Body of pancreas (tissue), 4 donors: ENCODE results near the gene REG4.

ENCODE experiments used
- POLR2A ChIP-seq, 3 donors: fragments of 450-650 bp; IDR thresholded peaks; one replicate each; pipeline ENCODE4 v1.6.1; 2016; ENCODE audit warnings: antibody characterized with exemption in 3 of 3, mild to moderate bottlenecking in 2 of 3
- TF ChIP-seq, protein P1 (sequence below), 7 experiments: fragments of 450-650 bp in 4 of 7; fragments of 200-600 bp in 3 of 7; sonication (generic) in 3 of 7; IDR thresholded peaks; one replicate each; pipeline ENCODE4 v1.5.1; 2016 to 2019; ENCODE audit warnings: antibody characterized with exemption in 7 of 7

DNA sequence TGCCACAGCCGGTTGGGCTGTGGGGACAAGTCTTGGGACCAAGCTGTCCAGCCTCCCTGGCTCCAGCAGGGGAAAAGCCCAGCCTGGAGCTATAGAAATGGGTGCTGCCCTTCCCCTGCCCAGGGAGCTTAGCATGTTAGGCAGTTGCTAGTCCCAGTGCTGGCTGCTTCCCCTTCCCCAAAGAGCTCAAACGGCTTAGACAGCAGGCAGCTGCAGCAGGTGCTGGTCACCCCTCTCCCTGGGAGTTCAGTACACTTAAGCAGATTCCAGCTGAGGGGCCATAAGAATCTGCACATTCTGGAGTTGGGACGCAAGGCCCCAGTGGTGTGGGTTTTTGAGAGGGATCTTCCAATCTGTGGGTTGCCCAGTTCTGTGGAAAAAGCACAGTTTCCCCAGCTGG, 11.1 kb upstream of the REG4 start:
- TF ChIP-seq, protein P1, sequence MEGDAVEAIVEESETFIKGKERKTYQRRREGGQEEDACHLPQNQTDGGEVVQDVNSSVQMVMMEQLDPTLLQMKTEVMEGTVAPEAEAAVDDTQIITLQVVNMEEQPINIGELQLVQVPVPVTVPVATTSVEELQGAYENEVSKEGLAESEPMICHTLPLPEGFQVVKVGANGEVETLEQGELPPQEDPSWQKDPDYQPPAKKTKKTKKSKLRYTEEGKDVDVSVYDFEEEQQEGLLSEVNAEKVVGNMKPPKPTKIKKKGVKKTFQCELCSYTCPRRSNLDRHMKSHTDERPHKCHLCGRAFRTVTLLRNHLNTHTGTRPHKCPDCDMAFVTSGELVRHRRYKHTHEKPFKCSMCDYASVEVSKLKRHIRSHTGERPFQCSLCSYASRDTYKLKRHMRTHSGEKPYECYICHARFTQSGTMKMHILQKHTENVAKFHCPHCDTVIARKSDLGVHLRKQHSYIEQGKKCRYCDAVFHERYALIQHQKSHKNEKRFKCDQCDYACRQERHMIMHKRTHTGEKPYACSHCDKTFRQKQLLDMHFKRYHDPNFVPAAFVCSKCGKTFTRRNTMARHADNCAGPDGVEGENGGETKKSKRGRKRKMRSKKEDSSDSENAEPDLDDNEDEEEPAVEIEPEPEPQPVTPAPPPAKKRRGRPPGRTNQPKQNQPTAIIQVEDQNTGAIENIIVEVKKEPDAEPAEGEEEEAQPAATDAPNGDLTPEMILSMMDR (IDR thresholded peaks at IDR 0.05), result no peak
- no peak for TF ChIP-seq POLR2A (IDR thresholded peaks at IDR 0.05)
